H9 (cell line): ENCODE measurements around the gene NUP210. TPM values are rescaled to one million over a fixed set of nuclear protein-coding genes. Genes with fewer than 3 reads are reported as not detected.

Experiments
- DNase-seq: peaks from one replicate; pipeline ENCODE4 v3.0.0-alpha.2; 2017
- H2AFZ ChIP-seq: one replicate; pipeline ENCODE4 v1.6.1; 2013; ENCODE audit warnings: mild to moderate bottlenecking, low read length, control low read depth, moderate library complexity
- H2AK5ac ChIP-seq: 2 replicates; pipeline ENCODE4 v1.6.1; 2013; ENCODE audit warnings: low read length, control low read depth, mixed read lengths; ENCODE audit not compliant: insufficient read length
- H2BK120ac ChIP-seq: one replicate; pipeline ENCODE4 v1.6.1; 2013; ENCODE audit warnings: low read depth, mild to moderate bottlenecking, low read length, control low read depth, inconsistent platforms; ENCODE audit not compliant: poor library complexity, severe bottlenecking
- H2BK12ac ChIP-seq: 2 replicates; pipeline ENCODE4 v1.6.1; 2013; ENCODE audit warnings: low read length, control low read depth, mixed read lengths, low read depth; ENCODE audit not compliant: insufficient read length
- H2BK15ac ChIP-seq: 2 replicates; pipeline ENCODE4 v1.6.1; 2013; ENCODE audit warnings: low read depth, low read length, control low read depth
- H2BK20ac ChIP-seq: one replicate; pipeline ENCODE4 v1.6.1; 2013; ENCODE audit warnings: low read depth, mild to moderate bottlenecking, low read length, control low read depth, inconsistent platforms; ENCODE audit not compliant: poor library complexity, severe bottlenecking
- H2BK5ac ChIP-seq: 2 replicates; pipeline ENCODE4 v1.6.1; 2013; ENCODE audit warnings: low read length, control low read depth, mixed read lengths; ENCODE audit not compliant: insufficient read length
- H3K14ac ChIP-seq: 2 replicates; pipeline ENCODE4 v1.6.1; 2013; ENCODE audit warnings: low read length, control low read depth; ENCODE audit not compliant: insufficient read depth
- H3K18ac ChIP-seq: 2 replicates; pipeline ENCODE4 v1.6.1; 2013; ENCODE audit warnings: low read depth, mild to moderate bottlenecking, mixed read lengths, low read length, control low read depth; ENCODE audit not compliant: insufficient read length
- H3K23ac ChIP-seq: 2 replicates; pipeline ENCODE4 v1.6.1; 2013; ENCODE audit warnings: low read length, control low read depth, mixed read lengths, low read depth; ENCODE audit not compliant: insufficient read length
- H3K23me2 ChIP-seq: 2 replicates; pipeline ENCODE4 v1.6.1; 2013; ENCODE audit warnings: low read depth, mild to moderate bottlenecking, mixed read lengths, low read length, control low read depth; ENCODE audit not compliant: insufficient read length, poor library complexity, severe bottlenecking
- H3K27ac ChIP-seq: 2 replicates; pipeline ENCODE4 v1.5.1; 2013; ENCODE audit warnings: low read length, control low read depth, mixed read lengths, low read depth; ENCODE audit not compliant: insufficient read length
- H3K27me3 ChIP-seq: 2 replicates; pipeline ENCODE4 v1.6.1; 2013; ENCODE audit warnings: low read length, control low read depth, inconsistent platforms; ENCODE audit not compliant: insufficient read depth
- H3K4ac ChIP-seq: 2 replicates; pipeline ENCODE4 v1.6.1; 2013; ENCODE audit warnings: low read depth, mild to moderate bottlenecking, control low read depth, inconsistent platforms, low read length, moderate library complexity
- H3K4me1 ChIP-seq: 2 replicates; pipeline ENCODE4 v1.6.1; 2013; ENCODE audit warnings: low read length, control low read depth, inconsistent platforms; ENCODE audit not compliant: insufficient read depth
- H3K4me2 ChIP-seq: 2 replicates; pipeline ENCODE4 v1.6.1; 2013; ENCODE audit warnings: low read length, control low read depth, mixed read lengths; ENCODE audit not compliant: insufficient read length, insufficient read depth
- H3K56ac ChIP-seq: 2 replicates; pipeline ENCODE4 v1.6.1; 2013; ENCODE audit warnings: low read depth, mild to moderate bottlenecking, mixed read lengths, low read length, control low read depth; ENCODE audit not compliant: insufficient read length
- H3K79me1 ChIP-seq: 2 replicates; pipeline ENCODE4 v1.6.1; 2013; ENCODE audit warnings: low read depth, mild to moderate bottlenecking, moderate library complexity, low read length, control low read depth, inconsistent platforms; ENCODE audit not compliant: insufficient read depth, poor library complexity, severe bottlenecking
- H3K79me2 ChIP-seq: 2 replicates; pipeline ENCODE4 v1.6.1; 2013; ENCODE audit warnings: low read length, control low read depth, inconsistent platforms; ENCODE audit not compliant: insufficient read depth
- H3K9ac ChIP-seq: 2 replicates; pipeline ENCODE4 v1.6.1; 2013; ENCODE audit warnings: low read length, control low read depth, mixed read lengths; ENCODE audit not compliant: insufficient read length; ENCODE audit errors: extremely low read depth
- H3K9me3 ChIP-seq: one replicate; pipeline ENCODE4 v1.6.1; 2013; ENCODE audit warnings: low read depth, low read length, inconsistent platforms; ENCODE audit not compliant: control insufficient read depth
- H3T11ph ChIP-seq: one replicate; pipeline ENCODE4 v1.6.1; 2013; ENCODE audit warnings: mild to moderate bottlenecking, low read length, control low read depth, inconsistent platforms
- H4K20me1 ChIP-seq: one replicate; pipeline ENCODE4 v1.6.1; 2013; ENCODE audit not compliant: control insufficient read depth, insufficient read length, insufficient read depth
- H4K5ac ChIP-seq: 2 replicates; pipeline ENCODE4 v1.6.1; 2013; ENCODE audit warnings: low read depth, mild to moderate bottlenecking, mixed read lengths, low read length, control low read depth; ENCODE audit not compliant: insufficient read length
- H4K8ac ChIP-seq: replicated peaks from 2 replicates; pipeline ENCODE4 v1.6.1; 2013; ENCODE audit warnings: low read length, control low read depth, mixed read lengths, low read depth; ENCODE audit not compliant: insufficient read length
- H4K91ac ChIP-seq: 2 replicates; pipeline ENCODE4 v1.6.1; 2013; ENCODE audit warnings: low read depth, mild to moderate bottlenecking, moderate library complexity, mixed read lengths, low read length, control low read depth; ENCODE audit not compliant: insufficient read length
- H3K27ac Mint-ChIP-seq, 3 experiments: 2 replicates in 2 of 3; 3 replicates in 1 of 3; pipeline ENCODE4 v1.8.0; 2020 to 2021; ENCODE audit warnings: mixed read lengths in 3 of 3, mild to moderate bottlenecking in 1 of 3, moderate library complexity in 1 of 3
- H3K27me3 Mint-ChIP-seq: 2 replicates; pipeline ENCODE4 v1.8.0; 2021; ENCODE audit warnings: low read depth, mild to moderate bottlenecking, moderate library complexity, mixed read lengths
- H3K36me3 Mint-ChIP-seq, 3 experiments: 2 replicates in 2 of 3; 3 replicates in 1 of 3; pipeline ENCODE4 v1.8.0; 2020 to 2021; ENCODE audit warnings: low read depth in 3 of 3, mixed read lengths in 3 of 3; ENCODE audit not compliant: insufficient read depth in 1 of 3
- H3K4me1 Mint-ChIP-seq, 2 experiments: 2 replicates each; pipeline ENCODE4 v1.8.0; 2020; ENCODE audit warnings: mixed read lengths in 2 of 2
- H3K4me3 Mint-ChIP-seq, 2 experiments: 2 replicates in 1 of 2; 3 replicates in 1 of 2; pipeline ENCODE4 v1.8.0; 2020 to 2021; ENCODE audit warnings: mild to moderate bottlenecking in 2 of 2, mixed read lengths in 2 of 2, moderate library complexity in 1 of 2
- H3K9me3 Mint-ChIP-seq, 2 experiments: 2 replicates in 1 of 2; 3 replicates in 1 of 2; pipeline ENCODE4 v1.8.0; 2020; ENCODE audit warnings: mild to moderate bottlenecking in 2 of 2, mixed read lengths in 2 of 2, moderate library complexity in 1 of 2
- WGBS: extraction: QIAGEN DNeasy Blood & Tissue Kit; methylation state at CpG from one replicate; pipeline ENCODE4 v1.1.7; 2013; ENCODE audit warnings: missing lambda C conversion rate, low lambda C conversion rate, mixed read lengths; ENCODE audit not compliant: insufficient read length; ENCODE audit errors: extremely low coverage; 5-methylcytosine and 5-hydroxymethylcytosine counted together
- total RNA-seq: library from RNA; stranded (reverse); gene quantifications from 2 replicates; pipeline ENCODE4 v1.2.1, GENCODE V29; 2021
- TF ChIP-seq, protein P1 (sequence below): fragments of 200-600 bp; sonication (generic); conservative IDR thresholded peaks from 3 replicates; pipeline ENCODE4 v1.8.0; 2021; ENCODE audit warnings: antibody characterized with exemption, mild to moderate bottlenecking

The NUP210 gene
- total RNA-seq, 1 experiment from 2014 or later, result 48.8 TPM

DNA sequence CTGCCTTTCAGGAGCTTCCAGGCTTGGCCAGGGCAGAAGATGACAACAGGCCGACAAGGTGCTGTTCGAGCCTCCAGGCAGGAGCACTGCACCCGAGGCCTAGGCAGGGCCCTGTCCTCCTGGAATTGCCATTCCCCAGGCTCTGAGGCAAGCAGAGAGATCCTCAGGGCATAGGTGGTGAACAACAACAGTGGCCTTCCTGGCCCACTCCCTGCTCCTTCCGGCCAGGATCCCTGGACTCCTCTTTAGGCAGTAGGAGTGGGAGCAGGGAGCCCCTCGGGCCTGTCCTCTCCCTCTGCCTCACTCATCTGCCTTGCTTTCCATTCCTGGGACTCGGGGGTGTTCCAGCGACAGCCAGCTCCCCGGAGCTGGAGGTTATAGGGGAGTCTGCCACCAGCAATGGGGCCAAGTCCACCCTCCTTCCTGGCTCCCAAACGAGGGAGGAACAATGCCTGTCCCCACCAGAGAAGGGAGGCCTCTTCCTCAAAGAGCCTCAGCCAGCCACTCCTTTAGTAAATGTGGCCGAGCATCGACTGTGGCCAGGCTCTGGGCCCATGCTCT, 135.0 kb downstream of the NUP210 start:
- Histone ChIP-seq H4K8ac (no peak overlapping the region), H2AFZ (no peak overlapping the region), H3K79me2 (no peaks in the 10 kb centered on the region), H3K9ac (no peak overlapping the region), H2BK12ac (no peak overlapping the region), H3K23me2 (peaks cover 6% of the 10 kb centered on the region), H3K4me2 (no peak overlapping the region), H3K4ac (no peak overlapping the region), H3K4me1 (no peaks in the 10 kb centered on the region), H4K5ac (no peak overlapping the region), H4K20me1 (no peaks in the 10 kb centered on the region), H3K18ac (no peak overlapping the region), H3K56ac (no peak overlapping the region), H3K27me3 (peaks cover 5% of the 10 kb centered on the region; the same call in 1 of the 2 replicates), H2BK15ac (no peak overlapping the region), H2AK5ac (no peak overlapping the region), H3K23ac (no peak overlapping the region), H2BK5ac (no peak overlapping the region), H3T11ph (no peak overlapping the region), H2BK120ac (no peak overlapping the region), H4K91ac (no peak overlapping the region), H3K79me1 (no peaks in the 10 kb centered on the region), H3K27ac (no peak overlapping the region), H3K9me3 (no peaks in the 10 kb centered on the region), H3K14ac (no peak overlapping the region), H2BK20ac (no peak overlapping the region)
- no peak overlapping the region for H3K4me3 Mint-ChIP-seq
- H3K27ac Mint-ChIP-seq, result no peak overlapping the region
- TF ChIP-seq, protein P1, sequence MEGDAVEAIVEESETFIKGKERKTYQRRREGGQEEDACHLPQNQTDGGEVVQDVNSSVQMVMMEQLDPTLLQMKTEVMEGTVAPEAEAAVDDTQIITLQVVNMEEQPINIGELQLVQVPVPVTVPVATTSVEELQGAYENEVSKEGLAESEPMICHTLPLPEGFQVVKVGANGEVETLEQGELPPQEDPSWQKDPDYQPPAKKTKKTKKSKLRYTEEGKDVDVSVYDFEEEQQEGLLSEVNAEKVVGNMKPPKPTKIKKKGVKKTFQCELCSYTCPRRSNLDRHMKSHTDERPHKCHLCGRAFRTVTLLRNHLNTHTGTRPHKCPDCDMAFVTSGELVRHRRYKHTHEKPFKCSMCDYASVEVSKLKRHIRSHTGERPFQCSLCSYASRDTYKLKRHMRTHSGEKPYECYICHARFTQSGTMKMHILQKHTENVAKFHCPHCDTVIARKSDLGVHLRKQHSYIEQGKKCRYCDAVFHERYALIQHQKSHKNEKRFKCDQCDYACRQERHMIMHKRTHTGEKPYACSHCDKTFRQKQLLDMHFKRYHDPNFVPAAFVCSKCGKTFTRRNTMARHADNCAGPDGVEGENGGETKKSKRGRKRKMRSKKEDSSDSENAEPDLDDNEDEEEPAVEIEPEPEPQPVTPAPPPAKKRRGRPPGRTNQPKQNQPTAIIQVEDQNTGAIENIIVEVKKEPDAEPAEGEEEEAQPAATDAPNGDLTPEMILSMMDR, result no peak
- peaks cover 19% of the 10 kb centered on the region in 2 experiments for H3K9me3 Mint-ChIP-seq
- no CpG with 5 or more reads among the region's 11 CpGs for WGBS
- no peak for DNase-seq
- peaks cover 5 to 6% of the 10 kb centered on the region in 2 experiments for H3K4me1 Mint-ChIP-seq
- peaks cover 2 to 13% (median 7%) of the 10 kb centered on the region in 3 experiments for H3K36me3 Mint-ChIP-seq
- H3K27me3 Mint-ChIP-seq, result peaks cover 49% of the 10 kb centered on the region
